Measurements from ENCODE around the gene REXO1. TPM values are rescaled to one million over a fixed set of nuclear protein-coding genes. Genes with fewer than 3 reads are reported as not detected.

REXO1 gene
- total and polyA plus RNA-seq, 2 of the 8 experiments (the other 6 are each of a cell fraction or from before 2014, with no cell fraction given): 42.4 to 44.3 TPM

DNA sequence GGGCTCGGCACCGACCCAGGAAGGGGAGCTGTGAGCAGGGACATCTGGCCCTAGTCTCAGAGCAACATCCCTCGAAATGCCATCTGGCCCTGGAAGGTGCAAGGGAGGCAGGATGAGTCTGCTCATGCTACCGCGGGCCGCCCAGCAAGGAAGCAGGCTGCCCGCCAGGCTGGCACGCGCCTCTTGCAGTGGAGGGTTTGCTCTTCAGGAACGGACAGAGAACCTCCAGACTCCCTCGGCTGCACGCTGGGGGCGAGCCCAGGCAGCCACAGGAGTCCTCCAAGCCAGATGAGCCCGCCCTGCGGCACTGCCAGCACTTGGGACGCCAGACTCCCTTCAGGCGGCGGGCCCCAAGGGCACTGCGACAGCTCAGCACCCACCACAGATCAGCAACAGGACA is 26.1 kb downstream of the REXO1 start:
- Histone ChIP-seq H3K4me3 (ENCODE audit: extremely low read depth in 1 of 4, insufficient read depth in 2 of 4, low read depth in 3 of 4, low read length in 4 of 4) (no peak overlapping the region), H3K9ac (replicated peaks in 1 of 4; ENCODE audit: extremely low read depth in 1 of 4, low read depth in 3 of 4, low read length in 3 of 4) (no peak overlapping the region), H3K36me3 (ENCODE audit: control insufficient read depth in 2 of 4, insufficient read depth in 4 of 4, low read length in 3 of 4) (peaks cover 6 to 39% (median 9%) of the 10 kb centered on the region in 4 experiments; a peak in 7 of 8 replicates), H2AK5ac (ENCODE audit: low read depth, low read length) (no peak overlapping the region), H3K79me2 (ENCODE audit: control insufficient read depth in 1 of 2, insufficient read depth in 2 of 2, low read length in 2 of 2) (no peaks in the 10 kb centered on the region), H2BK20ac (ENCODE audit: low read length) (no peak overlapping the region), H4K8ac (ENCODE audit: extremely low read depth, insufficient read depth, low read length) (no peak overlapping the region), H3K27me3 (replicated peaks in 1 of 4; ENCODE audit: control insufficient read depth in 3 of 4, extremely low read depth in 1 of 4, insufficient read depth in 3 of 4, low read length in 3 of 4) (no peaks in the 10 kb centered on the region), H2BK5ac (ENCODE audit: low read depth, low read length) (no peak overlapping the region), H3K4ac (replicated peaks; ENCODE audit: insufficient read length, low read depth, low read length) (no peak overlapping the region), H4K5ac (ENCODE audit: insufficient read length, low read depth, low read length) (no peak overlapping the region), H3K18ac (ENCODE audit: extremely low read depth, low read length) (no peak overlapping the region), H2BK15ac (ENCODE audit: low read length) (no peak overlapping the region), H2BK120ac (replicated peaks; ENCODE audit: low read depth, low read length) (no peak overlapping the region), H2AFZ (ENCODE audit: low read length) (no peak overlapping the region), H3K23me2 (ENCODE audit: low read depth, low read length) (peaks cover 2% of the 10 kb centered on the region; the same call in 1 of the 2 replicates), H4K20me1 (replicated peaks in 1 of 2; ENCODE audit: control insufficient read depth in 1 of 2, insufficient read depth in 2 of 2, low read length in 2 of 2) (peaks cover 0 to 9% of the 10 kb centered on the region in 2 experiments), H3K79me1 (ENCODE audit: low read depth, low read length) (no peaks in the 10 kb centered on the region), H3K4me1 (replicated peaks in 1 of 4; ENCODE audit: control insufficient read depth in 3 of 4, insufficient read depth in 4 of 4, low read length in 3 of 4) (peaks cover 0 to 8% (median 5%) of the 10 kb centered on the region in 4 experiments; a peak in 6 of 7 replicates), H4K91ac (replicated peaks; ENCODE audit: insufficient read length, low read length) (no peak overlapping the region), H3K4me2 (ENCODE audit: insufficient read depth in 1 of 2, low read depth in 2 of 2, low read length in 2 of 2) (no peak overlapping the region), H3K14ac (ENCODE audit: insufficient read length) (no peak overlapping the region), H3K9me3 (ENCODE audit: insufficient read depth in 2 of 2, low read depth in 1 of 2, low read length in 1 of 2) (no peaks in the 10 kb centered on the region), H3K56ac (replicated peaks; ENCODE audit: insufficient read length, low read depth, low read length) (no peak overlapping the region), H3K27ac (ENCODE audit: low read depth, low read length) (no peak overlapping the region), H3K23ac (ENCODE audit: insufficient read length) (no peak overlapping the region), H2BK12ac (ENCODE audit: low read depth, low read length) (no peak overlapping the region)
- CTCF ChIA-PET (ENCODE audit: partially characterized antibody): interaction anchor here (0.6 to 16.5 kb wide), 6 partner anchors 8 to 240 kb away, joined by 3 to 228 read pairs (median 4); no protein-coding TSS in a partner anchor
- no peak for FAIRE-seq
- POLR2A ChIA-PET (ENCODE audit: partially characterized antibody): interaction anchor here (1.0 kb wide), 1 partner anchor 231 kb away, joined by 3 read pairs; no protein-coding TSS in a partner anchor
- DNase-seq (ENCODE audit: low read depth in 1 of 2, low spot score in 2 of 2): no peak
- 95% methylated on average over 13 of the region's 19 CpGs; no CpG with 5 or more reads in 1 of the 2 experiments for WGBS, 2 experiments (ENCODE audit: extremely low coverage in 1 of 2, insufficient coverage in 1 of 2, insufficient read length in 1 of 2, insufficient replicate concordance in 2 of 2, low coverage in 1 of 2, low lambda C conversion rate in 2 of 2, missing lambda C conversion rate in 1 of 2)

Data from H1 (cell line).